ENCODE data around the gene GPR176.

Gene GPR176

GRCh38 chr15:39947401-39948197 is 27.5 kb upstream of the GPR176 start:
- in situ Hi-C loops (cut with HindIII; ENCODE audit: low sequenced_read_pairs): no loop called here
- DNase-seq (ENCODE audit: low read depth, low spot score): no peak
- TF ChIP-seq CTCF (IDR thresholded peaks at IDR 0.05; ENCODE audit: low read depth, low read length): no peak
- H3K4me3 ChIP-seq (ENCODE audit: low read depth, low read length): no peak overlapping the region

GRCh38 chr15:39946862-39947261 is 26.8 kb upstream of the GPR176 start:
- in situ Hi-C loops (cut with HindIII; ENCODE audit: low sequenced_read_pairs): no loop called here
- H3K4me3 ChIP-seq (ENCODE audit: low read depth, low read length): no peak overlapping the region
- peak; percentile 40 for DNase-seq (ENCODE audit: low read depth, low spot score)
- no peak for TF ChIP-seq CTCF (IDR thresholded peaks at IDR 0.05; ENCODE audit: low read depth, low read length)

- no peak for TF ChIP-seq CTCF (IDR thresholded peaks at IDR 0.05; ENCODE audit: low read depth, low read length)
- peak; percentile 90 for DNase-seq (ENCODE audit: low read depth, low spot score)
- no peak overlapping the region for H3K4me3 ChIP-seq (ENCODE audit: low read depth, low read length)
- in situ Hi-C loops (cut with HindIII; ENCODE audit: low sequenced_read_pairs): no loop called here
Measured at GRCh38 chr15:39944726-39945125, 24.7 kb upstream of the GPR176 start.

GRCh38 chr15:39942753-39943150 is 22.7 kb upstream of the GPR176 start:
- H3K4me3 ChIP-seq (ENCODE audit: low read depth, low read length): no peak overlapping the region
- no peak for DNase-seq (ENCODE audit: low read depth, low spot score)
- in situ Hi-C loops (cut with HindIII; ENCODE audit: low sequenced_read_pairs): no loop called here
- no peak for TF ChIP-seq CTCF (IDR thresholded peaks at IDR 0.05; ENCODE audit: low read depth, low read length)

GRCh38 chr15:39942101-39942752 is 22.2 kb upstream of the GPR176 start:
- in situ Hi-C loops (cut with HindIII; ENCODE audit: low sequenced_read_pairs): no loop called here
- TF ChIP-seq CTCF (IDR thresholded peaks at IDR 0.05; ENCODE audit: low read depth, low read length): no peak

GRCh38 chr15:39939487-39940452 is 19.7 kb upstream of the GPR176 start:
- in situ Hi-C loops (cut with HindIII; ENCODE audit: low sequenced_read_pairs): no loop called here
- DNase-seq (ENCODE audit: low read depth, low spot score): no peak
- no peak for TF ChIP-seq CTCF (IDR thresholded peaks at IDR 0.05; ENCODE audit: low read depth, low read length)

More at GRCh38 chr15:39942101-39942752, 22.2 kb upstream of the GPR176 start:
- peak; percentile 47 for DNase-seq (ENCODE audit: low read depth, low spot score)
- H3K4me3 ChIP-seq (ENCODE audit: low read depth, low read length): no peak overlapping the region

More at GRCh38 chr15:39939487-39940452, 19.7 kb upstream of the GPR176 start:
- H3K4me3 ChIP-seq (ENCODE audit: low read depth, low read length): no peak overlapping the region

Measured in astrocyte of the spinal cord (primary cell).